Subcutaneous adipose tissue (tissue), 4 donors: ENCODE data around the gene TYRP1. TPM values are rescaled to one million over a fixed set of nuclear protein-coding genes. Genes with fewer than 3 reads are reported as not detected.

Experiments used
- total RNA-seq, 4 donors: library from RNA; depleted of rRNA; stranded (reverse); fragments of >200 nt; gene quantifications; one replicate each; pipeline ENCODE4 v1.1.0, GENCODE V29; 2016
- TF ChIP-seq, protein P1 (sequence below): fragments of 450-650 bp; IDR thresholded peaks from one replicate; pipeline ENCODE4 v1.5.1; 2016; ENCODE audit warnings: low read depth, mild to moderate bottlenecking, control low read depth, antibody characterized with exemption, moderate library complexity

Gene TYRP1
- total RNA-seq, 4 donors from 2014 or later = 0.17 TPM; not detected in 3

DNA sequence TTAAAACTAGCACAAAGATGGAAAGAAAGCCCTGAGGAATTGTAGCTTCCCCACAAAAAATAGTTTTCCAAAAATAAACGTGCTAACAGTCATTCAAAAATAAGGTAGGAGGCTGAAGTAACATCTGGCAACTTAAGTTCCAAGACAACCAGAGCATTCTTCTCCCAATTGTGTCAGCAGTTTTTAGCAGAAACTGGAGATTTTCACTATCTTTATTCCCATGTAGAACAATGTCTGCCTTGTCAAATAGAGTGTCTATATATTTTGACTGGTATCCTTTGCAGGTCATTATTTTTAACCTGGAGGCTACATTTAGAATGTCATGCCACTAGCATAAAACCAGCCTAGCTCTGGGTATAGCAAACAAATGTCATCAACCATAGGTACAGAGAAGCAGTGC is 10.8 kb downstream of the TYRP1 start:
- TF ChIP-seq, protein P1, sequence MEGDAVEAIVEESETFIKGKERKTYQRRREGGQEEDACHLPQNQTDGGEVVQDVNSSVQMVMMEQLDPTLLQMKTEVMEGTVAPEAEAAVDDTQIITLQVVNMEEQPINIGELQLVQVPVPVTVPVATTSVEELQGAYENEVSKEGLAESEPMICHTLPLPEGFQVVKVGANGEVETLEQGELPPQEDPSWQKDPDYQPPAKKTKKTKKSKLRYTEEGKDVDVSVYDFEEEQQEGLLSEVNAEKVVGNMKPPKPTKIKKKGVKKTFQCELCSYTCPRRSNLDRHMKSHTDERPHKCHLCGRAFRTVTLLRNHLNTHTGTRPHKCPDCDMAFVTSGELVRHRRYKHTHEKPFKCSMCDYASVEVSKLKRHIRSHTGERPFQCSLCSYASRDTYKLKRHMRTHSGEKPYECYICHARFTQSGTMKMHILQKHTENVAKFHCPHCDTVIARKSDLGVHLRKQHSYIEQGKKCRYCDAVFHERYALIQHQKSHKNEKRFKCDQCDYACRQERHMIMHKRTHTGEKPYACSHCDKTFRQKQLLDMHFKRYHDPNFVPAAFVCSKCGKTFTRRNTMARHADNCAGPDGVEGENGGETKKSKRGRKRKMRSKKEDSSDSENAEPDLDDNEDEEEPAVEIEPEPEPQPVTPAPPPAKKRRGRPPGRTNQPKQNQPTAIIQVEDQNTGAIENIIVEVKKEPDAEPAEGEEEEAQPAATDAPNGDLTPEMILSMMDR = no peak

DNA sequence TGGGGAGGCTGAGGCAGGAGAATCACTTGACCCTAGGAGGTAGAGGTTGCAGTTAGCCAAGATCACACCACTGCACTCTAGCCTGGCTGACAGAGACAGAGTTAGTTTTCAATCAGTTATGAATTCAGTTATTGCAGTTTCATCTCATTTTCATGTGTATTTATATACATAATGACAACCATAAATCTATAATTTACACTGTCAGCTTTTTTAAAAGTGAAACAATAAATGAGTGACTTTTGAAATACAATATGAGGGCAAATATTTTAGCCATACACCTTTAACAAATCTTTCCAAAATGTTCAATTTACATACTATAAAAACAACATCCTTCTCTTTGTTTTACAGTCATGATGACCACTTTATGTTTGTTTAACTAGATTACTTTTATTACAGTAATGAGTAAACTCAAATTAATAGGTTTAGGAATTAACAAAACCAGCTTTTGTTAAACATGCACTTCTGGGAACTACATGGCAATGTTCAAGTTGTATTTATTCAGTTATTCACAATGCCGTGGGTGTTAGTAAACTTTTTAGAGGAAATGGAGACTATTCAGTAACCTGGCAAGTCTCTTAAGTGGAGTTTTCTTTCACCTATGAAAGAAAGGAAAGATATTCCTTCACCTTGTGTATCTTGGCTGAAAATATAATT is 12.7 kb downstream of the TYRP1 start:
- TF ChIP-seq, protein P1 = no peak

DNA sequence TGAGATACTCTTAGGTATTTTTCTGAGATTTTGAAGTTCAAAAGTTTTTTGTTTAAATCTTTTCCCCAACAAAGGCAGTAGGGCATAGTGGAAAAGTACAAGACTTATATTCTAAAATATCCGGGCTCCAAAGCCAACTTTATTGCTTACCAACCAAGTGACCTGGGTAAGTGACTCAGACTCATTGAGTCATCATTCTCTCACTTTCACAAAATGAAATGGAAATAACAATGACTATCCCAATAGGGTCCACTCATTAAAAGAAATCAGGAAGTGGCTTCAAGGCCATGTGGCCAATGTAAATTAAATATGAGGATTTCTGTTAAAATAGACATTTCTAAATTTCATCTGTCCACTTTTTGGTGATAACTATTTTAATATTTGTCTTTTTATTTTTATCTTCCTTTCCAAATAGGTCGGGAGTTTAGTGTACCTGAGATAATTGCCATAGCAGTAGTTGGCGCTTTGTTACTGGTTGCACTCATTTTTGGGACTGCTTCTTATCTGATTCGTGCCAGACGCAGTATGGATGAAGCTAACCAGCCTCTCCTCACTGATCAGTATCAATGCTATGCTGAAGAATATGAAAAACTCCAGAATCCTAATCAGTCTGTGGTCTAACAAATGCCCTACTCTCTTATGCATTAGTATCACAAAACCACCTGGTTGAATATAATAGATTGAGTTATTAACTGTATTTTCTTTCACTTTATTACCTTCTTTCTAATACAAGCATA is 15.5 kb downstream of the TYRP1 start:
- TF ChIP-seq, protein P1 = no peak

DNA sequence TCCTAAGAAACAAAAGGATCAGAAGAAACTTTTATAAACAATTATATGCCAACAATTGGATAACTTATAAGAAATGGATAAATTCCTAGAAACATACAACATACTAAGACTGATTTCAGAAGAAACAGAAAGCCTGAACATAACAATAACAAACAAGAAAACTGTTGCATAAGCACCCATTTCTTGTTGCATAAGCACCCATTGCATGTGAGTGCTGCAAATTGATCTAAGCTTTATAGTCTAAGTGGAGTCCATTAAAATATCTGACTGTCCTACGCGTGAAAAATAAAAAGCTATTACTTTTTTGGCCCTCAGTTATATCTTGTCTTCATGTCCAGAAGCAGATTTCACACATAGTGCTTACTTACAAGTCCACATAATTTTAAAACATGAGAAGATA is 19.3 kb downstream of the TYRP1 start:
- TF ChIP-seq, protein P1 = no peak

DNA sequence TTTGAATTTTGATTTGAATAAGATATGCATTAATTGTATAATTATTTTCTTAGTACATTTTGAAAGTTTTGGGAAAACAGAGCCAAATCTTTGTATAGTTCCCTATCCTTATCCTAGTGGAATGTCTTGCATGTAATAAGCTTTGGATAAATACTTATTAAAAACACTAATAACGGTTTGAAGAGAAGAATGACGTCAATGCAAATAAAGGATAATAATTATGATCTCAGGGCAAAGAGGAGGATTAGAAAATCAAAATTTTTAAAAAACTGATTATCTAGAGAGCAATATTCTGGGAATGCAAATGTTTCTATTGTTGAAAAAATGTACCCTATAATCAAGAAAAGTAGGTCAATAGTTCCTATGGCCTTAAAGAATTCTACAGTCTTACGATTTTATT is 22.1 kb downstream of the TYRP1 start:
- TF ChIP-seq, protein P1 = no peak

DNA sequence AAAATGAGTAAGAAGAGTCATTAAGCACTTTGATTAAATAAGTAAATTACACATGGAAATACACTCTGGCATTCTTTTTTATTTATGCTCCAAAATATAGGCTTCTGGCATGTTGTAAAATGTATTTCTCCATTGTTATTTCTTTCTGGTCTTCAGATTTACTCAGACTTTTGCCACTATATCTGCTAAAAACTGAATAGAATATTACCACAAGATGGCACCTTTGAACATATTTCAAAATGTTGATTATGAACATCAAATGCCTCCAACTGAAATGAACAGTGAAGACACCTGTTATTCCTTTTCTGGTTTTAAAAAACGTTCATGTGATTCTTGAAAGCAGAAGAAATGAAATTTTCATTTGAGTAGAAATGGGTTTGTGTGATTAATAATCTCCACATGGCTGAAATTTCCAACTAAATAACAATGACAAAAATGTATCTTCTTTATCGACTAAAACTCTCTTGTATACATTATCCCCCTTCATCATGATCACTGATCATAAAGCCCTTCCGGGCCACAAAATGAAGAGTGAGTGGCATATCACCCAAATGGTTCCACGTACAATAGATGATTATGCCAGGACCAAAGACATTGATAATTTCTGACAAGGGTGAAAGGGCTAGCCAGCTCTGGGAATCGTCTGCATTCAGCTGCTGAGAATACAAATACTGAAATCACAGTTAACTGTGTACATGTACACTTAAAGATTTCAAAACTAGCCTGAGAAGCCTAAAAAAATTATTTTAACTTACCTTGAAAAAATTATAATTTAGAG is 23.8 kb downstream of the TYRP1 start:
- TF ChIP-seq, protein P1 = no peak

DNA sequence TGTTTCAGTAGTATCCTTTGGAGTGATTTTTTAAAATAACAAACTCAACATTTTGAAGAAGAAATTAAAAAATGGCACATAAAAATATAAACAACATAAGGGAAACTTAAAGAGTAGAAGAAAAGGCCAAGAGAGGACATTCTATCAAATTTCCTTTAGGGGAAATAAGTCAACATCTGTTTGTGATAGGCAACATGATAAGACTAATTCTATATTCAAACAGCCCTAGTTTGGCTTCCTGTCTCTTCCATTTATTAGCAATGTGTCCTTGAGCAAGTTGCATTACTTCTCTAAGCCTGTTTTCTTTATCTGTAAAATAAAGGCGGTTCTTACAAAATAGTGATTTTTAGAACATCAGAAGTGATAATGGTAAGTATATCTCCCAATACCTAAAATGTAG is 24.7 kb downstream of the TYRP1 start:
- TF ChIP-seq, protein P1 = no peak
